GM12878 (cell line): ENCODE data around the gene NUCB1. TPM values are rescaled to one million over a fixed set of nuclear protein-coding genes. Genes with fewer than 3 reads are reported as not detected.
A peak's percentile ranks its signal among the peaks of the same experiment; 100 is the strongest.

Experiments
- ATAC-seq: fragments of 200-7000 bp; cut with Tn5 transposase; 3 replicates; pipeline ENCODE4 v1.9.1; 2020; ENCODE audit warnings: mild to moderate bottlenecking, moderate library complexity
- BruUV-seq: library from RNA; stranded (reverse); fragments of 400-500 nt; replicated peaks from 2 replicates; lab custom pipeline; 2021; lab: Mats Ljungman, UMichigan
- CTCF ChIA-PET: fragments of 300-600 bp; sonication (Branson Sonifier 250); formaldehyde crosslinking; extraction: SDS; loops from one replicate; lab custom pipeline; 2021; ENCODE audit warnings: inconsistent platforms; lab: Yijun Ruan, JAX
- POLR2A ChIA-PET: fragments of 350-600 bp; formaldehyde crosslinking; extraction: SDS; loops from one replicate; lab custom pipeline; 2021; ENCODE audit warnings: inconsistent platforms; lab: Charles Lee
- RAD21 ChIA-PET: fragments of 300-600 bp; sonication (Branson Sonifier 250); formaldehyde crosslinking; loops from one replicate; lab custom pipeline; 2023; ENCODE audit warnings: antibody characterized with exemption; ENCODE audit not compliant: unreplicated experiment; lab: Charles Lee
- SMC1A ChIA-PET: fragments of 300-600 bp; sonication (Branson Sonifier 250); formaldehyde crosslinking; loops from one replicate; lab custom pipeline; 2023; ENCODE audit not compliant: unreplicated experiment, uncharacterized antibody; lab: Charles Lee
- DNase-seq: peaks from one replicate; pipeline ENCODE4 v3.0.0-alpha.2; 2011; ENCODE audit warnings: low read depth, low spot score
- FAIRE-seq: peaks from 3 replicates; lab custom pipeline; 2011; peaks lifted over from hg19 to GRCh38; lab: Jason Lieb, UNC
- H2AFZ ChIP-seq: 2 replicates; pipeline ENCODE4 v1.6.0; 2011; ENCODE audit warnings: low read depth, low read length, control low read depth; ENCODE audit not compliant: control insufficient read depth
- H3K27ac ChIP-seq: 2 replicates; pipeline ENCODE4 v1.5.1; 2011; ENCODE audit warnings: control low read depth; ENCODE audit not compliant: control insufficient read depth, insufficient read depth
- H3K27me3 ChIP-seq, 2 experiments: replicated peaks in 1 of 2; 2 replicates each; pipeline versions ENCODE4 v1.6.0 to v1.6.1; 2011; ENCODE audit warnings: low read length in 1 of 2; ENCODE audit not compliant: control insufficient read depth in 2 of 2, insufficient read depth in 2 of 2
- H3K36me3 ChIP-seq, 2 experiments: 2 replicates each; pipeline ENCODE4 v1.5.1; 2011; ENCODE audit warnings: low read length in 1 of 2; ENCODE audit not compliant: control insufficient read depth in 2 of 2, insufficient read depth in 2 of 2
- H3K4me1 ChIP-seq: 2 replicates; pipeline ENCODE4 v1.6.1; 2011; ENCODE audit warnings: mild to moderate bottlenecking, low read length, moderate library complexity, mixed read lengths; ENCODE audit not compliant: control insufficient read depth, insufficient read depth
- H3K4me2 ChIP-seq: 2 replicates; pipeline ENCODE4 v1.6.0; 2011; ENCODE audit warnings: control low read depth; ENCODE audit not compliant: control insufficient read depth, insufficient read depth
- H3K4me3 ChIP-seq: fragments of 200-600 bp; sonication (generic); 2 replicates; pipeline ENCODE4 v1.5.1; 2016
- H3K79me2 ChIP-seq: 2 replicates; pipeline ENCODE4 v1.6.0; 2011; ENCODE audit warnings: low read length; ENCODE audit not compliant: control insufficient read depth, insufficient read depth
- H3K9ac ChIP-seq: 2 replicates; pipeline ENCODE4 v1.8.0; 2011; ENCODE audit warnings: low read length, control low read depth, mixed read lengths; ENCODE audit not compliant: control insufficient read depth, insufficient read depth
- H3K9me3 ChIP-seq: replicated peaks from 3 replicates; pipeline ENCODE4 v1.5.1; 2011; ENCODE audit warnings: mild to moderate bottlenecking, low read length; ENCODE audit not compliant: control insufficient read depth, insufficient read depth
- H4K20me1 ChIP-seq: 2 replicates; pipeline ENCODE4 v1.6.0; 2011; ENCODE audit not compliant: control insufficient read depth, insufficient read depth
- NFXL1 ChIP-seq: fragments of 450-650 bp; IDR thresholded peaks from 2 replicates; pipeline ENCODE4 v1.6.1; 2017; ENCODE audit warnings: antibody characterized with exemption, mild to moderate bottlenecking, borderline replicate concordance
- TARDBP ChIP-seq: IDR thresholded peaks from 2 replicates; pipeline ENCODE4 v1.6.1; 2016; ENCODE audit warnings: borderline replicate concordance
- WGBS: methylation state at CpG from one replicate; pipeline ENCODE4 v1.1.6; 2016; ENCODE audit warnings: low lambda C conversion rate; ENCODE audit not compliant: insufficient replicate concordance, insufficient coverage; ENCODE audit errors: missing lambda C conversion rate; 5-methylcytosine and 5-hydroxymethylcytosine counted together
- in situ Hi-C: fragments of 300-500 bp; cut with MboI; formaldehyde crosslinking; loops from 9 replicates; pipeline ENCODE4 v1.14.3; 2018; ENCODE audit warnings: mixed read lengths
- intact Hi-C: fragments of 100-400 bp; cut with micrococcal nuclease; formaldehyde crosslinking; loops from one replicate; pipeline ENCODE4 v1.14.2; 2022; ENCODE audit not compliant: unreplicated experiment
- polyA plus RNA-seq, 11 experiments: library from polyadenylated mRNA; depleted of rRNA in 4 of 11; unstranded in 6 of 11; stranded (reverse) in 5 of 11; fragments of >200 nt; fragmentation: Nextera tagmentation in 4 of 11; fragmentation: Illumina TruSeq in 1 of 11; extraction: Ambion mirVana in 4 of 11; extraction: Trizol in 1 of 11; gene quantifications; 1 replicate in 1 of 11; 2 replicates in 10 of 11; pipeline versions ENCODE4 v1.2.1 to v1.2.3, GENCODE V29; 2011 to 2016; ENCODE audit warnings: inconsistent platforms in 2 of 11, missing spikeins in 2 of 11, low read depth in 1 of 11
- total RNA-seq, 4 experiments: library from RNA; depleted of rRNA in 3 of 4; stranded (reverse); fragments of >200 nt in 3 of 4; fragmentation: Illumina TruSeq in 1 of 4; extraction: Trizol in 1 of 4; gene quantifications; 2 replicates each; pipeline versions ENCODE4 v1.2.1 to v1.2.3, GENCODE V29; 2013 to 2021
- TF ChIP-seq, protein P1 (sequence below): fragments of 450-650 bp; IDR thresholded peaks from 2 replicates; pipeline ENCODE4 v1.6.1; 2017; ENCODE audit warnings: low read depth, mild to moderate bottlenecking, moderate library complexity

Gene NUCB1
- total and polyA plus RNA-seq, 10 of the 15 experiments (the other 5 are each of a cell fraction or from before 2014, with no cell fraction given): 1.8 to 112 (median 44.5) TPM

- Histone ChIP-seq H3K4me2 (peak overlapping the region; percentile 90; the same call in 1 of the 2 replicates), H3K4me3 (no peak overlapping the region; the same call in 1 of the 2 replicates), H4K20me1 (no peaks in the 10 kb centered on the region), H2AFZ (no peak overlapping the region), H3K9ac (peak overlapping the region; percentile 85), H3K9me3 (no peaks in the 10 kb centered on the region), H3K4me1 (peaks cover 27% of the 10 kb centered on the region), H3K27me3 (no peaks in the 10 kb centered on the region), H3K36me3 (peaks cover 0 to 5% of the 10 kb centered on the region in 2 experiments; a peak in 1 of 4 replicates), H3K79me2 (peaks cover 32% of the 10 kb centered on the region), H3K27ac (peak overlapping the region; percentile 95)
- SMC1A ChIA-PET: interaction anchor here (0.8 to 1.4 kb wide), 3 partner anchors 9 to 61 kb away, joined by 3 to 5 read pairs (median 4); partner anchors contain the start of gene DHDH
- RAD21 ChIA-PET: interaction anchor here (1.1 to 1.5 kb wide), 6 partner anchors 32 to 167 kb away, joined by 4 to 9 read pairs (median 6); partner anchors contain the start of genes GYS1, NUCB1, PPP1R15A and RUVBL2
- POLR2A ChIA-PET: interaction anchor here (0.5 to 1.5 kb wide), 12 partner anchors 8 to 367 kb away, joined by 3 to 24 read pairs (median 6); partner anchors contain the start of genes BAX, DBP, DHDH and NUCB1
- in situ Hi-C loops (no loop called here), intact Hi-C loops (loop anchor here (10.0 kb wide), 1 partner anchor 327 kb away; the partner anchor contains the start of gene DBP)
- BruUV-seq: no TSS peak
- TF ChIP-seq TARDBP (no peak), NFXL1 (no peak)
- TF ChIP-seq, protein P1, sequence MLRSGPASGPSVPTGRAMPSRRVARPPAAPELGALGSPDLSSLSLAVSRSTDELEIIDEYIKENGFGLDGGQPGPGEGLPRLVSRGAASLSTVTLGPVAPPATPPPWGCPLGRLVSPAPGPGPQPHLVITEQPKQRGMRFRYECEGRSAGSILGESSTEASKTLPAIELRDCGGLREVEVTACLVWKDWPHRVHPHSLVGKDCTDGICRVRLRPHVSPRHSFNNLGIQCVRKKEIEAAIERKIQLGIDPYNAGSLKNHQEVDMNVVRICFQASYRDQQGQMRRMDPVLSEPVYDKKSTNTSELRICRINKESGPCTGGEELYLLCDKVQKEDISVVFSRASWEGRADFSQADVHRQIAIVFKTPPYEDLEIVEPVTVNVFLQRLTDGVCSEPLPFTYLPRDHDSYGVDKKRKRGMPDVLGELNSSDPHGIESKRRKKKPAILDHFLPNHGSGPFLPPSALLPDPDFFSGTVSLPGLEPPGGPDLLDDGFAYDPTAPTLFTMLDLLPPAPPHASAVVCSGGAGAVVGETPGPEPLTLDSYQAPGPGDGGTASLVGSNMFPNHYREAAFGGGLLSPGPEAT: no peak
- no peak for FAIRE-seq
- CTCF ChIA-PET: interaction anchor here (1.1 to 1.5 kb wide), 2 partner anchors 9 to 173 kb away, joined by 6 to 8 read pairs; no protein-coding TSS in a partner anchor
- no peak for ATAC-seq
- no peak for DNase-seq
- whole genome bisulfite sequencing: 79% methylated on average over 10 of the region's 12 CpGs
Observed at GRCh38 chr19:48961673-48962028, 61.5 kb downstream of the NUCB1 start.
